ENCODE data around the gene DLX3. TPM values are rescaled to one million over a fixed set of nuclear protein-coding genes. Genes with fewer than 3 reads are reported as not detected.

DLX3 gene
- polyA plus RNA-seq, 3 donors: not detected

GRCh38 chr17:49989518-49989880, 5.5 kb downstream of the DLX3 start:
- Histone ChIP-seq H3K4me2 (replicated peaks; ENCODE audit: extremely low read depth, low read length, poor library complexity, severe bottlenecking) (no peak overlapping the region), H3K27me3 (ENCODE audit: control insufficient read depth in 2 of 2, insufficient read depth in 2 of 2, low read length in 2 of 2) (peaks cover 31 to 88% of the 10 kb centered on the region in 2 donors), H3K4me1 (ENCODE audit: control insufficient read depth in 1 of 2, insufficient read depth in 2 of 2, low read length in 2 of 2) (peaks cover 6 to 21% of the 10 kb centered on the region in 2 donors), H3K9ac (ENCODE audit: insufficient read depth, low read length, poor library complexity, severe bottlenecking) (no peak overlapping the region), H2AFZ (ENCODE audit: insufficient read depth, low read depth, low read length, poor library complexity, severe bottlenecking) (no peak overlapping the region), H3K4me3 (replicated peaks in 1 of 3; ENCODE audit: low read depth in 2 of 3, low read length in 3 of 3) (no peak overlapping the region), H3K79me2 (ENCODE audit: insufficient read depth, low read length) (no peaks in the 10 kb centered on the region), H3K36me3 (replicated peaks in 1 of 2; ENCODE audit: control insufficient read depth in 1 of 2, insufficient read depth in 2 of 2, low read length in 2 of 2) (no peaks in the 10 kb centered on the region), H3K27ac (ENCODE audit: low read depth in 1 of 2, low read length in 2 of 2) (no peak overlapping the region), H3K9me3 (replicated peaks in 1 of 2; ENCODE audit: control insufficient read depth in 1 of 2, insufficient read depth in 1 of 2, low read length in 2 of 2) (peaks cover 3 to 17% of the 10 kb centered on the region in 2 donors), H4K20me1 (ENCODE audit: insufficient read depth, low read length) (no peaks in the 10 kb centered on the region)
- no peak for TF ChIP-seq CTCF (IDR thresholded peaks at IDR 0.05)
- H3K27me3 Mint-ChIP-seq (ENCODE audit: low read depth in 3 of 3): peaks cover 70 to 96% (median 91%) of the 10 kb centered on the region in 3 donors
- peaks cover 0 to 8% of the 10 kb centered on the region in 2 donors for H3K36me3 Mint-ChIP-seq
- 97% methylated on average over 3 of the region's 4 CpGs for WGBS (ENCODE audit: insufficient coverage)
- intact Hi-C loops (cut with micrococcal nuclease): no loop called here
- no peak for DNase-seq
- peaks cover 0 to 13% (median 8%) of the 10 kb centered on the region in 7 donors for H3K9me3 Mint-ChIP-seq
- peaks cover 15% of the 10 kb centered on the region for H3K4me1 Mint-ChIP-seq
- no peak overlapping the region for H3K27ac Mint-ChIP-seq
- no peak overlapping the region for H3K4me3 Mint-ChIP-seq

GRCh38 chr17:49987681-49988441, 7.2 kb downstream of the DLX3 start:
- Histone ChIP-seq H3K4me1 (ENCODE audit: control insufficient read depth in 1 of 2, insufficient read depth in 2 of 2, low read length in 2 of 2) (peaks cover 0 to 4% of the 10 kb centered on the region in 2 donors), H3K9ac (ENCODE audit: insufficient read depth, low read length, poor library complexity, severe bottlenecking) (no peak overlapping the region), H3K27me3 (ENCODE audit: control insufficient read depth in 2 of 2, insufficient read depth in 2 of 2, low read length in 2 of 2) (peaks cover 17 to 75% of the 10 kb centered on the region in 2 donors), H3K9me3 (replicated peaks in 1 of 2; ENCODE audit: control insufficient read depth in 1 of 2, insufficient read depth in 1 of 2, low read length in 2 of 2) (peaks cover 0 to 7% of the 10 kb centered on the region in 2 donors), H2AFZ (ENCODE audit: insufficient read depth, low read depth, low read length, poor library complexity, severe bottlenecking) (no peak overlapping the region), H3K27ac (ENCODE audit: low read depth in 1 of 2, low read length in 2 of 2) (no peak overlapping the region), H3K36me3 (replicated peaks in 1 of 2; ENCODE audit: control insufficient read depth in 1 of 2, insufficient read depth in 2 of 2, low read length in 2 of 2) (no peaks in the 10 kb centered on the region), H3K79me2 (ENCODE audit: insufficient read depth, low read length) (no peaks in the 10 kb centered on the region), H3K4me3 (replicated peaks in 1 of 3; ENCODE audit: low read depth in 2 of 3, low read length in 3 of 3) (no peak overlapping the region), H3K4me2 (replicated peaks; ENCODE audit: extremely low read depth, low read length, poor library complexity, severe bottlenecking) (no peak overlapping the region), H4K20me1 (ENCODE audit: insufficient read depth, low read length) (no peaks in the 10 kb centered on the region)
- DNase-seq: no peak
- Mint-ChIP-seq H3K9me3 (peaks cover 0 to 11% (median 0%) of the 10 kb centered on the region in 7 donors), H3K27ac (no peak overlapping the region), H3K4me3 (peak overlapping the region in 1 of 2 donors; percentile 54), H3K4me1 (peaks cover 4% of the 10 kb centered on the region), H3K36me3 (peaks cover 0 to 2% of the 10 kb centered on the region in 2 donors), H3K27me3 (ENCODE audit: low read depth in 3 of 3) (peaks cover 68 to 94% (median 83%) of the 10 kb centered on the region in 3 donors)
- intact Hi-C loops (cut with micrococcal nuclease): no loop called here
- 24% methylated on average over 11 of the region's 17 CpGs for WGBS (ENCODE audit: insufficient coverage)
- TF ChIP-seq CTCF (IDR thresholded peaks at IDR 0.05): no peak
